K562 (cell line): ENCODE results near the gene NEMP1. TPM values are rescaled to one million over a fixed set of nuclear protein-coding genes. Genes with fewer than 3 reads are reported as not detected.

Experiments
- ATAC-seq: fragments of 200-7000 bp; cut with Tn5 transposase; 3 replicates; pipeline ENCODE4 v1.9.1; 2020; ENCODE audit warnings: moderate library complexity
- BruUV-seq: library from RNA; stranded (reverse); fragments of 400-500 nt; replicated peaks from 2 replicates; lab custom pipeline; 2021; lab: Mats Ljungman, UMichigan
- CTCF ChIA-PET: fragments of 300-600 bp; formaldehyde crosslinking; extraction: SDS; loops from one replicate; lab custom pipeline; 2021; ENCODE audit warnings: low intra/inter-chr PET ratio; lab: Yijun Ruan, JAX
- POLR2A ChIA-PET: fragments of 300-600, 350-650 bp; sonication (Branson Sonifier 250); formaldehyde crosslinking; extraction: SDS; loops from one replicate; lab custom pipeline; 2021; ENCODE audit warnings: antibody characterized with exemption, inconsistent platforms; lab: Yijun Ruan, JAX
- DNase-seq, 4 experiments: peaks; one replicate each; pipeline versions ENCODE4 v3.0.0 to v3.0.0-alpha.2; 2011 to 2018; ENCODE audit warnings: low spot score in 3 of 4, mixed read lengths in 3 of 4; ENCODE audit errors: extremely low read depth in 1 of 4
- FAIRE-seq: peaks from 2 replicates; lab custom pipeline; 2011; peaks lifted over from hg19 to GRCh38; lab: Jason Lieb, UNC
- H2AFZ ChIP-seq: 2 replicates; pipeline ENCODE4 v1.6.0; 2011; ENCODE audit warnings: low read depth, low read length, control low read depth, inconsistent platforms
- H3K27ac ChIP-seq: fragments of 200-600 bp; 3 replicates; pipeline ENCODE4 v1.8.0; 2011; ENCODE audit warnings: low read depth, mild to moderate bottlenecking, control low read depth, inconsistent platforms, low read length, moderate library complexity, mixed read lengths; ENCODE audit errors: extremely low read depth
- H3K27me3 ChIP-seq, 2 experiments: fragments of 300-600 bp in 1 of 2; 2 replicates in 1 of 2; 3 replicates in 1 of 2; pipeline versions ENCODE4 v1.6.0 to v1.8.0; 2011; ENCODE audit warnings: inconsistent platforms in 2 of 2, low read length in 2 of 2, mild to moderate bottlenecking in 1 of 2, mixed read lengths in 1 of 2, moderate library complexity in 1 of 2; ENCODE audit not compliant: control insufficient read depth in 2 of 2, insufficient read depth in 2 of 2
- H3K36me3 ChIP-seq: fragments of 300-600 bp; 3 replicates; pipeline ENCODE4 v1.8.0; 2011; ENCODE audit warnings: mild to moderate bottlenecking, low read length, inconsistent platforms; ENCODE audit not compliant: control insufficient read depth, insufficient read depth
- H3K4me1 ChIP-seq, 2 experiments: fragments of 200-600 bp in 1 of 2; replicated peaks in 1 of 2; 2 replicates in 1 of 2; 3 replicates in 1 of 2; pipeline versions ENCODE4 v1.5.1 to v1.8.0; 2011; ENCODE audit warnings: inconsistent platforms in 2 of 2, low read length in 2 of 2, mild to moderate bottlenecking in 1 of 2, mixed read lengths in 1 of 2, moderate library complexity in 1 of 2; ENCODE audit not compliant: control insufficient read depth in 2 of 2, insufficient read depth in 2 of 2
- H3K4me2 ChIP-seq: 2 replicates; pipeline ENCODE4 v1.6.1; 2011; ENCODE audit warnings: low read length, control low read depth, inconsistent platforms, mixed read lengths; ENCODE audit not compliant: insufficient read depth
- H3K4me3 ChIP-seq: fragments of 200-600 bp; sonication (generic), shearing (Covaris generic); 2 replicates; pipeline ENCODE4 v1.5.1; 2016; ENCODE audit warnings: control low read depth, inconsistent platforms
- H3K79me2 ChIP-seq: fragments of 200-600 bp; 3 replicates; pipeline ENCODE4 v1.8.0; 2011; ENCODE audit warnings: low read length, inconsistent platforms; ENCODE audit not compliant: control insufficient read depth, insufficient read depth
- H3K9ac ChIP-seq, 2 experiments: 2 replicates each; pipeline versions ENCODE4 v1.6.0 to v1.6.1; 2011; ENCODE audit warnings: low read depth in 2 of 2, low read length in 2 of 2, control low read depth in 1 of 2, inconsistent platforms in 1 of 2, mild to moderate bottlenecking in 1 of 2, mixed read lengths in 1 of 2; ENCODE audit not compliant: insufficient read depth in 1 of 2
- H3K9me1 ChIP-seq: one replicate; pipeline ENCODE4 v1.6.0; 2011; ENCODE audit warnings: inconsistent platforms, mild to moderate bottlenecking, low read length, moderate library complexity; ENCODE audit not compliant: control insufficient read depth, insufficient read depth
- H3K9me3 ChIP-seq: replicated peaks from 2 replicates; pipeline ENCODE4 v1.5.1; 2011; ENCODE audit warnings: low read depth, low read length, inconsistent platforms; ENCODE audit not compliant: control insufficient read depth, insufficient read depth
- H4K20me1 ChIP-seq: replicated peaks from 2 replicates; pipeline ENCODE4 v1.6.1; 2011; ENCODE audit warnings: low read length, inconsistent platforms, mixed read lengths; ENCODE audit not compliant: control insufficient read depth, insufficient read depth
- ARID4B ChIP-seq: sonication (generic); formaldehyde crosslinking; IDR thresholded peaks from 2 replicates; pipeline ENCODE4 v1.8.0; 2022; ENCODE audit warnings: mild to moderate bottlenecking, missing genetic modification reagents
- CREBBP ChIP-seq: IDR thresholded peaks from one replicate; pipeline ENCODE4 v1.6.1; 2012; ENCODE audit warnings: low read depth, mild to moderate bottlenecking, control low read depth, inconsistent platforms, low read length
- CTCF ChIP-seq, 3 experiments: IDR thresholded peaks in 2 of 3; conservative IDR thresholded peaks in 1 of 3; 2 replicates each; pipeline ENCODE4 v1.5.1; 2011 to 2012; ENCODE audit warnings: low read length in 3 of 3, mild to moderate bottlenecking in 3 of 3, control low read depth in 2 of 3, improper control_type of control experiment in 1 of 3, inconsistent platforms in 1 of 3, low read depth in 1 of 3, mixed read lengths in 1 of 3, moderate library complexity in 1 of 3; ENCODE audit not compliant: insufficient read depth in 2 of 3
- DIDO1 ChIP-seq: fragments of 450-650 bp; IDR thresholded peaks from 2 replicates; pipeline ENCODE4 v1.6.1; 2016; ENCODE audit warnings: low read depth, missing biosample characterization, missing genetic modification characterization
- FOXA3 ChIP-seq, 2 experiments: fragments of 450-650 bp in 1 of 2; sonication (generic) in 1 of 2; formaldehyde crosslinking; IDR thresholded peaks in 1 of 2; conservative IDR thresholded peaks in 1 of 2; 2 replicates each; pipeline versions ENCODE4 v1.4.0 to v1.8.0; 2020 to 2022; ENCODE audit warnings: mild to moderate bottlenecking in 2 of 2, missing genetic modification reagents in 1 of 2
- FOXJ2 ChIP-seq: fragments of 200-800 bp; sonication (Bioruptor generic); IDR thresholded peaks from 2 replicates; pipeline ENCODE4 v1.6.1; 2016; ENCODE audit warnings: missing genetic modification characterization, missing compliant biosample characterization
- KAT2B ChIP-seq: IDR thresholded peaks from one replicate; pipeline ENCODE4 v1.6.1; 2012; ENCODE audit warnings: low read depth, mild to moderate bottlenecking, control low read depth, inconsistent platforms, low read length, moderate library complexity
- MAFG ChIP-seq: fragments of 450-650 bp; conservative IDR thresholded peaks from 2 replicates; pipeline ENCODE4 v1.6.1; 2016; ENCODE audit warnings: missing genetic modification characterization, missing compliant biosample characterization
- RBBP5 ChIP-seq: fragments of 200-600 bp; sonication (generic); IDR thresholded peaks from 2 replicates; pipeline ENCODE4 v1.6.1; 2012; ENCODE audit warnings: borderline replicate concordance, mild to moderate bottlenecking, low read length, control low read depth, inconsistent platforms; ENCODE audit not compliant: insufficient read depth, poor library complexity, severe bottlenecking
- SMARCB1 ChIP-seq: IDR thresholded peaks from 2 replicates; pipeline ENCODE4 v1.6.1; 2011; ENCODE audit warnings: improper control_type of control experiment, low read depth; ENCODE audit not compliant: insufficient read length
- SP2 ChIP-seq: IDR thresholded peaks from 2 replicates; pipeline ENCODE4 v1.6.1; 2011; ENCODE audit warnings: mild to moderate bottlenecking, low read depth, low read length, moderate library complexity; ENCODE audit not compliant: poor library complexity, severe bottlenecking; ENCODE audit errors: extremely low read depth
- SREBF2 ChIP-seq: sonication (generic); formaldehyde crosslinking; IDR thresholded peaks from 2 replicates; pipeline ENCODE4 v1.4.0; 2020; ENCODE audit warnings: mild to moderate bottlenecking, missing genetic modification reagents
- ZNF23 ChIP-seq: fragments of 250-450 bp; sonication (Bioruptor Pico); IDR thresholded peaks from 2 replicates; pipeline ENCODE4 v1.4.0; 2020; ENCODE audit warnings: mild to moderate bottlenecking
- ZNF274 ChIP-seq: IDR thresholded peaks from 2 replicates; pipeline ENCODE4 v1.6.1; 2011; ENCODE audit warnings: low read depth, mild to moderate bottlenecking, low read length, moderate library complexity, borderline replicate concordance
- WGBS: fragments of 100-300 bp; shearing (Covaris generic); methylation state at CpG from one replicate; pipeline ENCODE4 v1.1.6; 2016; ENCODE audit warnings: low coverage, mixed read lengths; ENCODE audit not compliant: insufficient coverage; ENCODE audit errors: missing lambda C conversion rate; 5-methylcytosine and 5-hydroxymethylcytosine counted together
- in situ Hi-C: fragments of 300-500 bp; cut with MboI; formaldehyde crosslinking; loops from 4 replicates; pipeline ENCODE4 v1.15.0; 2018; ENCODE audit warnings: inconsistent platforms, mixed read lengths
- intact Hi-C: fragments of 100-400 bp; cut with micrococcal nuclease; formaldehyde crosslinking; loops from 2 replicates; pipeline ENCODE4 v1.14.2; 2022
- polyA plus RNA-seq, 8 experiments: library from polyadenylated mRNA; depleted of rRNA in 4 of 8; stranded (reverse) in 5 of 8; unstranded in 3 of 8; fragments of >200 nt; fragmentation: Nextera tagmentation in 2 of 8; fragmentation: Illumina TruSeq in 1 of 8; extraction: Ambion mirVana in 2 of 8; extraction: Trizol in 1 of 8; gene quantifications; 2 replicates each; pipeline versions ENCODE4 v1.2.1 to v1.2.3, GENCODE V29; 2011 to 2014; ENCODE audit warnings: inconsistent platforms in 1 of 8, missing spikeins in 1 of 8
- total RNA-seq, 7 experiments: library from RNA; depleted of rRNA in 6 of 7; stranded (reverse); fragments of >200 nt in 6 of 7; fragmentation: Illumina TruSeq in 2 of 7; extraction: Trizol in 2 of 7; gene quantifications; 2 replicates each; pipeline versions ENCODE4 v1.2.1 to v1.2.3, GENCODE V29; 2011 to 2021; ENCODE audit warnings: low replicate concordance in 1 of 7

The NEMP1 gene
- total and polyA plus RNA-seq, 9 of the 15 experiments (the other 6 are each of a cell fraction or from before 2014, with no cell fraction given) = 9.5 to 82.2 (median 41.2) TPM

- FAIRE-seq = no peak
- no peaks in the 10 kb centered on the region for H3K27me3 ChIP-seq
- peaks cover 3% of the 10 kb centered on the region for H3K9me1 ChIP-seq
- 2% methylated on average over 28 of the region's 94 CpGs for WGBS
- ChIA-PET POLR2A (no interaction called here), CTCF (interaction anchor here (0.6 to 5.1 kb wide), 6 partner anchors 56 to 249 kb away, joined by 3 to 63 read pairs (median 7); partner anchors contain the start of gene HSD17B6)
- H3K4me1 ChIP-seq = peaks cover 19 to 41% of the 10 kb centered on the region in 2 experiments; a peak in 4 of 5 replicates
- H3K4me2 ChIP-seq = peak within 1 kb of the TSS; percentile 79
- intact Hi-C loops = loop anchor here (2.0 to 10.0 kb wide), 2 partner anchors 17 to 371 kb away; partner anchors contain the start of gene BAZ2A
- peak within 1 kb of the TSS; percentile 62 for H3K27ac ChIP-seq
- BruUV-seq = no TSS peak
- DNase-seq = peak; percentile 74 to 96 (median 96)
- H3K36me3 ChIP-seq = peaks cover 37% of the 10 kb centered on the region
- H4K20me1 ChIP-seq = no peaks in the 10 kb centered on the region; the same call in 1 of the 2 replicates
- ATAC-seq = peak; percentile 83
- H2AFZ ChIP-seq = peak within 1 kb of the TSS; percentile 84
- H3K79me2 ChIP-seq = peaks cover 34% of the 10 kb centered on the region
- H3K4me3 ChIP-seq = peak within 1 kb of the TSS; percentile 94
- in situ Hi-C loops = loop anchor here (5.0 kb wide), 1 partner anchor 106 kb away; the partner anchor contains the start of gene STAT6
- peak within 1 kb of the TSS; percentile 73 to 92 for H3K9ac ChIP-seq
- H3K9me3 ChIP-seq = no peaks in the 10 kb centered on the region
- TF ChIP-seq SP2 (peak; percentile 25), ZNF23 (no peak), SREBF2 (CRISPR knock-in tag) (no peak), KAT2B (no peak), FOXA3 (CRISPR knock-in tag; conservative IDR thresholded peaks at IDR 0.05 in 1 of 2, IDR thresholded peaks at IDR 0.05 in 1 of 2) (no peak), RBBP5 (peak; percentile 63), FOXJ2 (tag) (no peak), CREBBP (no peak), CTCF (IDR thresholded peaks at IDR 0.05 in 2 of 3, conservative IDR thresholded peaks at IDR 0.05 in 1 of 3; ENCODE audit: insufficient read depth in 2 of 3, low read depth in 1 of 3, low read length in 3 of 3) (peak; percentile 62 to 95 (median 73)), MAFG (tag) (no peak), SMARCB1 (no peak), DIDO1 (no peak), ARID4B (CRISPR knock-in tag) (no peak), ZNF274 (no peak)
Measured at GRCh38 chr12:57005980-57006808, 72.4 kb downstream of the NEMP1 start, which contains the start of gene ZBTB39. ZBTB39 (minus strand) TSS chr12:57006546; CDS start chr12:57004917, 1,629 bp downstream.
